Measurements from ENCODE around the gene HPGDS.
"Not testable (repeated sequence)": the region's sequence is repeated elsewhere in the genome, so short reads cannot be mapped to it uniquely, and the experiment has no call there.

Gene HPGDS

DNA sequence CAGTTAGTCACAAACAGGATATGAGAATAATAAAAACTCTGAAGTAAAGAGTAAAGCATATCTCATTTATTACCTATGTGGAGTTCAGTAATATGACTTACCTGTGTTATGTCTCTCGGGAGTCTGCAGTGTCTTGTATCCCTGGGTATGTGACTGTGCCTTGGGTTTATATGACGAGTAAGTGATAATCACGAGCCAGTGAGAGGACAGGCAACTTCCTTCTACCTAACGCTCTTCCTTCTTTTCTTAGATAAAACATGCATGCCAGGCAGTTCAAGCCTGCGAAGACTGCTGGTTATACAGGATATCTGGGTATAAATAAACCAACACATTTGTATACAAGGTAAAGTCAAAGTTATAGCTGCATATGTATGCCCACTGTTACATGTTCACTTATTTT lies at the start of gene HPGDS:
HPGDS (minus strand) TSS at position 143 of the 400 bp plus-strand sequence. CDS start 8,207 bp downstream, outside the sequence.
- no peak for DNase-seq

DNA sequence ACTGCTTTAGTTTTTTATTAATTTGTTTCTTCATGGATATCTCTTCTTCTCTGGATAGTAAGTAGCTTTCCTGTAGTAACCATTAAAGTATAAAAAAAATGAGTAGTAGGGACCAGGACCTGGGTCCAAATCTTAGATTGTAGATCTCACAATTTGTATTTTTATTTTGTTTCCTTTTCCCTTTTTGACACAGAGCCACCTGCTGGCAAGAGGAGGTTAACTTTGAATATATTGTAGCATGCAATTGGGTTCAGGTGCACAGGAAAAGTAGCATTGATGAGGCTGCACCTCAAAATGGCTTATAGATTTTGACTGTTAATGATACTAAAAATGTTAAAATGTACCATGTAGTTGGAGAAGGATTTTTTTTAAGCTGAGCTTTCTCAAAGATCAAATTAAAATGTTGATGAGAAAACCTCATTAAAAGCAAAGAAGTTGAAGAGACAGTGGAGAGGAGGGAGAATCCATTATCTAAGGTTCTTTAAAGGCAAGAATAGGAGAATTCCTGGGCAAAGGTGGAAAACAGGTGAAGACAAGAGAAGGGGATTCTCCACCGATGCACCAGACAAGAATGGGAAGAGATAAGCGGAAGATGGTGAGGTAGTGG lies 48.3 kb upstream of the HPGDS start:
- DNase-seq = no peak

DNA sequence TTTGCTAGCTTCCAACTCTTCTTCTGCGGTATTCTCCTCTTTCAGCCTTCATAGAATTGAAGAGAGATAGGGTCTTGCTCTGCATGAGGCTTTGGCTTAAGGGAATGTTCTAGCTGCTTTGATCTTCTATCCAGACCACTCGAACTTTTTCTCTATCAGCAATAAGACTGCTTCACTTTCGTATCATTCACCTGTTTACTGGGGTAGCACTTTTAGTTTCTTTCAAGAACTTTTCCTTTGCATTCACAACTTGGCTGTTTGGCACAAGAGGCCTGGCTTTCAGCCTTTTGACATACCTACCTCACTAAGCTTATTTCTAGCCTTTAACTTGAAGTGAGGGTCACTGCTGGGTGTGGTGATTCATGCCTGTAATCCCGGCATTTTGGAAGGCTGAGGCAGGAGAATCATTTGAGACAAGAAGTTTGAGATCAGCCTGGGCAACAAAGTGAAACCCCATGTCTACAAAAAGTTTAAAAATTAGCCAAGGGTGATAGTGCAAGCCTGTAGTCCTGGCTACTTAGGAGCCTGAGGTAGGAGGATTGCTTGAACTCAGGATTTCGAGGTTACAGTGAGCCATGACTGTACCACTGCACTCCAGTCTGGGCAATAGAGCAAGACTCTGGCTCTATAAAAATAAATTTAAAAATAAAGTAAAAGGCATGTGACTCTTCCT lies 47.1 kb upstream of the HPGDS start:
- no peak for DNase-seq

DNA sequence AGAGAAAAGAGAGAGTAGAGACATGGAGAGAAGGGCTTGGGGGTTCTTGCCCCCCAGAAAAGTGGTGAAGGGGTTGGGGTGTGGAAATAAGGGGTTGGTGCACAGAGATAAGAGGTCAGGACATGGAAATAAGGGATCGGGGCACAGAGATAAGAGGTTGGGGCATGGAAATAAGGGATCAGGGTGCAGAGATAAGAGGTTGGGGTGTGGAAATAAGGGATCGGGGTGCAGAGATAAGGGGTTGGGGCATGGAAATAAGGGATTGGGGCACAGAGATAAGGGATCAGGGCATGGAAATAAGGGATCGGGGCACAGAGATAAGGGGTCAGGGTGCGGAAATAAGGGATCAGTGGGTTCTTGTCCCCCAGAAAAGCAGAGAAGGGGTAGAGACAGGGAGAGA lies 45.3 kb upstream of the HPGDS start:
- not testable (repeated sequence) for DNase-seq

DNA sequence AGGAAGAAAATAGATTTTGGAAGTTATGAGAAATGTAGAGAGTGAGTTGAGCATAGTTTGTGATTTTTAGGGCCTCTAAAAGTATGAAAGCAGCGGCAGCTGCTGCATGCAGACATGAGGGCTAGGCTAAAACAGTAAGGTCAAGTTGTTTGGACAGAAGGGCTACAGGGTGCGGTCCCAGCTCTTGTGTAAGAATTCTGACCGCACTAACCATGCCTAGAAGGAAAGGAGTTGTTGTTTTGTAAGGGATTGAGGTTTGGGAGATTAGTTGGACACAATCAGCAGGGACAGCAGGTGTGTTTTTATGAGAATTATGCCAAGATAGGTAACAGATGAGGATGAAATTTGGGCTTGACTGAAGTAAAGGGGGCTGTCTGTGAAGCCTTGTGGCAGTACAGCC lies 42.8 kb upstream of the HPGDS start:
- DNase-seq = not testable (repeated sequence)

DNA sequence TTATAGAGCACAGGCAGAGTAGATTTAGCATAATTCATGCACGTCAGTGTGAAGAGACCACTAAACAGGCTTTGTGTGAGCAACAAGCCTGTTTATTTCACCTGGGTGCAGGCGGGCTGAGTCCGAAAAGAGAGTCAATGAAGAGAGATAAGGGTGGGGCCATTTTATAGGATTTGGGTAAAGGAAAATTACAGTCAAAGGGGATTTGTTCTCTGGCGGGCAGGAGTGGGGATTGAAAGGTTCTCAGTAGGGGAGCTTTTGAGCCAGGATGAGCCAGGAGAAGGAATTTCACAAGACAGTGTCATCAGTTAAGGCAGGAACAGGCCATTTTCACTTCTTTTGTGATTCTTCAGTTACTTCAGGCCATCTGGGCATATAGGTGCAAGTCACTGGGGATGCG lies 40.3 kb upstream of the HPGDS start:
- DNase-seq = not testable (repeated sequence)

DNA sequence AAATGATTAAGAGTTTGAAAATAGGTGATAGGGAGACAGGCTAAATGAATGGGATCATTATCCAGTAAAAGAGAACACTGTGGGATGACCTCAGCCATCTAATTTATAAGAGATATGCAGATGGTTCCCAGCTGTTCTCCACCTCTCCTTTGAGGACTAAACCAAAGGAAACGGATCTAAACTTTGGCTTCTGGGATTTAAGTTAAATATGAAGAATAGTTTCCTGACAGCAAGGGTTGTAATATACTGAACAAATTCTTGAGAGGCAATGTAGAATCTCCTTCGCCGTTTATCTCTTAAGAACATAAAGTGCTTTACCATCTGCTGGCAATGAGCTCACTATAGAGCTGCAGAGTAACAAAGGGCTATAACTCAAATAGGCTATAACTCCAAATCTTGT lies 35.4 kb upstream of the HPGDS start:
- no peak for DNase-seq

DNA sequence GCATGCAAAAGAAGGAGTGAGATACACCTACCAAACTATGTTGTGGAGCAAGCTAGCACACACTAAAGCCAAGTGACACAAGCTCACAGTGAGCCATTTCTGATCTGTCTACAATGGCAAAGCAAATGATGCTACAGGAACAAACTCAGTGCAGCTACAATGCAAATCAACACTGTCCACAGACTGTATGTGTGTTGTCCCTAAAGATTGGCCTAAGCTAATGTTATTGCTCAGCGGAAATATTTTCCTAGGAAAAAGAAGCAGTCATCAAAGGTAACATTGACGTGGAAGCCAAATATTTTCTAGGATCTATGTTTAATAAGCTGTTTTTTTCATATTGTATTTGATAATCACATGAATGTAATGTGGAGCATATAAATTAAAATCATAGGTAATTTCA lies 34.7 kb upstream of the HPGDS start:
- no peak for DNase-seq

DNA sequence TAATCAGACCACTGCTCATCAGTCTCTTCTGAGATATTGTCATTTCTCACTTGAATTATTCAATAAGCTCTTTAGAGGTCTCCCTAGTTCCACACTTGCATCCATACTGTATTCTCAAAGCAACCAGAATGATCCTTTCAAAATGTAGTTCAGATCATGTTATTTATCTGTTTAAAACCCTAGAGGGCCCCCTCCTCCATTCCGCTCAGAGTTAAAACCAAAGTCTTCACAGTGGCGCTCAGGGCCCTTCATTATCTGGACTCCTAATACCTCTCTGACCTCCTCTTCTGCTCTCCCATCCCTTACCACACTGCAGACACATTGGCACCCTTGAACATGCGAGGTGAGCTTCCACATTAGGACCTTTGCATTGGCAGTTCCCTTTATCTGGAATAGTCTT lies 32.7 kb upstream of the HPGDS start:
- DNase-seq = no peak

DNA sequence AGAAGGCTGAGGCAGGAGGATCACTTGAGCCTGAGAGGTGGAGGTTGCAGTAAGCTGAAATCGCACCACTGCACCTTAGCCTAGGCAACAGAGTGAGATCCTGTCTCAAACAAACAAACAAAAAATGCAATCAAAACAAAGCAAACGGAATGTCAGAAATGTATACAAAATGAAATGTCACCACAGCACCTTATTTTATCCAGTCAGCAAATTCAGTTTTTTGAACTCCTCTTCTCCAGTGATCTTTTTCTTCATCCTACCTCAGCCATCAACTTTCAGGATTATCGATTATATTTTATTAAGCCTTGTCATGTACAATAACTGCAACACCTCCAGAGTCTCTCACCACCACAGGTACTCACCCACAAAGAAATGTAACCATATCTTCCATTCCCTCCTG lies 31.1 kb upstream of the HPGDS start:
- DNase-seq = no peak

DNA sequence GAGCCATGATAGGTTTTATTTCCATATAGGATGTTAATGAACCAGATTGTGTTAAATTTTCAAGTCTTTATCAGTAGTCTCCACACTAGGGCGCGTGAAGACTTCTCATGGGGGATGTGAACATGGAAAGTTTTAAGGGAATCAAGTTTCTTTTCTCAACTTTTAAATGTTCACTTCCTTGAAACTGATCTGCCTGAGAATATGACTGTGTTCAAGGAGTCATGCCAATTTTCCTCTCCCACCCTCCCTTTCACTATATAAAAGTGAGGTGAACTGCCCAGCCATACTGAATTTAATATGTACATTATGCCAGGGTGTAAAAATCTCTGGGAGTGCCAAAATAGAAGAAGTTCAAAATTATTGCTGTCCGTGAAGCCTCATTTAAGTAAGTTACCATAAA lies 30.4 kb upstream of the HPGDS start:
- DNase-seq = no peak

DNA sequence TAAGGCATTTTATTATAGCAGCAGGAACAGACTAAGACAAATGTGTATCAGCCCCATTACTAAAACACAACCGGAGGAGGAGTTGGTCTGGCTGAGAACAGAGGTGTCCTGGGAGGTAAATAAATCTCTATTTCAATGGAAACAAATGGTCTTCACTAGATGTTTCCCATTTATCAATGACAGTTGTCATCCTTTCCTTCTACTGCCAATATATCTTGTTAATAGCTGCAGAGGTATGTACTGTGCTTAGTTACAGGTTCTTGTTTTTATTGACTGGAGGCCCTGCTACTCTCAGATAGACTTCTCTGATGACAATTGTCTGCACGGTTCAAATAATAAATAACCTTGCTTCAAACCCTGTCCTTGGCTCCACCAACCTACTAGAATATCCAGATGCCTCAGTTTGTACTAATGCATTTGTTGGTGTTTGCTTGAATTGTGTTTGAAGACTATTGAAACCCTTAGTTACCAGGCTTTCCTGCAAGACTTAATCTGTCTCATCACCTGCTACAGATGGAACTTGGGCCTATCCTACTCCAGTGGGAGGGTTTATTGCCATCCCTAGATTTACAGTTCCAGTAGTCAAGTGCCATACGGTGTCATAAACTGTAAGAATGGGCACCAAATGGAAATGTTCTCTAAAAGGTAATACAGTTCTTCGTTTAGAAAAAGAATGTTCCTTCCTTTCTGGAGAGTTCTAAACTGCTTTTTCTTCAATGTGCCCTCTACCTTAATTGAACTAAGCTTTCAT lies 29.8 kb upstream of the HPGDS start:
- no peak for DNase-seq

DNA sequence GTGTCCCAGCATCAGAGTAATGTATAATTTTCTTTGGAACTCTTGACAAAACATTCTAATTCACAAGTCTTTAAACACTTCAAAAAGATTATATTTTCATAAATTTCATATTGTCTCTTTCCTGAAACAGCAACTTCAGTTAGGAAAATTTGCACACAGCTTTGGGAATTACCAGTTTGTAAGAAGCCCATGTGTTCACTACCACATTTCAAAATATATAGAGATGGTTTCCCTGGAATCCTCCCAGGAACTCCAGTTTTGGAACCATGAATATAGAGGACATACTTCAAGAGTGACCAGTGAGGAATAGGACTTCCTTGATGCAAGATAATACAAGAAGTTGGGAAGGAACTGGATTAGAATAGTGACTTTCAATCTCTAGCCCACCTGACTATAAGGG lies 28.7 kb upstream of the HPGDS start:
- no peak for DNase-seq

DNA sequence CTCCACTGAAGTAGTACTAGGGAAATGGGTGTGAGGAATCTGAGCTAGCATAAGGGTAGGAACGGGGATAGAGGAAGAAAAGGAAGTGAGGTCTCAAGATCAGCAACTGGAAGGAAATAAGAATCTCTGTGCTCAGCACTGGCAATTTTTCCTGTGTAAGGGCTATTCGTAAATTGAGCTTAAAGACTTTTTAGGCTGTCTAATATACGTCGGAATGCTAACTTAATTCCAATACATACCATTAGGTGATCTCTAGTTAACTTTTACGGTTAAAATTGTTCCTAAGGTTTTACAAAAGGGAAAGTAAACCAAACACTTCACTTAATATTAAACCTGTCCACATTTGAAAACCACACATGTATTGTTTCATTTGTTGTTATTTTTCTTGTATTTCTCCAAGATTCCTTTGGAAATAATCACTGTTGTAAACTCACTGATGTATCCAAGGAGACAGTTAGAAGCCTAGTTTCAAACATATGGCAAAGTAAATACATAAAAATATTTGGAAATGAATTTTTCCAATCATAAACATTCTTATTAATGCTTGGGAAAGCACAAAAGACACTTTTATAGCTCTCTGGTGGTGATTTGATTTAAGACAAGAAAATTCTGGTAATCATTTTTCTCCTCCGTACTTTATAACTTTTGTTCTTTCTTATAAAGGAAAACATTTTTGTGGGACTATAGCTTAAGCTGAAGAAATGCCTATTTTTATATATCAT lies 28.1 kb upstream of the HPGDS start:
- DNase-seq = no peak

DNA sequence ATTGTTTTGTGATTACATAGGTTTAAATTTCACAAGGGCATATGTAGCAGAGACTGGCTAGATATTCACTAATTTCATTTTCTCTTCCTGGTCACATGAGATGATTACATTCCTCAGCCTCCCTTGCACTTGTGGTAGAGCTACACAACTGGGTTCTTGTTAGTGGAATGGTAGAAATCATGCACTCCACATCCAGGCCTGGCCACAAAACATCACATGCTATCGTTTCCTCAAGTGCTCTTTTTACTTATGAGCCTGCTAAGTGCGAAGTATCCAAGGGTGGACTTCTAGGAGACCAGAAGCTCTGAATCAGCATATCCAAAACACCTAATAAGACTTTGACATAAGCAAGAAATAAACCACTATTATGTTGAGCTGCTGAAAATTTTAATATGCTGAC lies 26.4 kb upstream of the HPGDS start:
- no peak for DNase-seq

DNA sequence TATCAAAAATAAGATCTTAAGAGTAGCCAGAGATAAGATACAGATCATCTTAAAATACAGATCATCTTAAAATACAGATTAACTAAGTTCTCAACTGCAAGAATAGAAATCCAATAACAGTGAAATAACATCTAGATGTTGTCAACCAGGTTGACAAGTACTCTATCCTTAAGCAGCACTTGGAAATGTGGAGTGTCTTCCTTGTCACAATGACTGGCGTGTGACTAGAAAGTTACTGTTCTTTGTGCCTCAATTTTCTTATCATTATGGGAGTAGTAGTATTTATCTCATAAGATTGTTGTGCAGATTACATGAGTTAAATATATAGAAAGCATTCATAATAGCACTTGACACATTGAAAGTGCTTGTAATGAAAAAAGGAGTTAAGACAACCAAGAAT lies 25.8 kb upstream of the HPGDS start:
- no peak for DNase-seq

DNA sequence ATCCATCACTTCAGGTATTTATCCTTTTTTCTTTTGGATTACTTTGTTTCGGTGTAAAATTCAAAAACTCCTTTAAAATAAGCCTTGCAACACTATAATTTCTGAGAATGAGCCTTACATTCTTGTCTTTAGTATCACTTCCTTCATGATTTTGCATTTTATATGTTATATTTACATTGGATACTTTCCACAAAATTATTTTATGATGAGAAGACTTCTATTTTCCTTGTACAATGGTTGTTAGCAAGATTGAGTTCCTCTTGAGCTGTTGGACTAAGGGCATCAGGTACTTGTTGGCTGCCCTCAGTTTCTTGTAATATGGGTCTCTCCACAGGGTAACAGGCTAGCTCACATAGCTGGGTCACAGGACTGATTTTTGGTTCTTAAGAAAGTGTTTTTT lies 22.7 kb upstream of the HPGDS start:
- no peak for DNase-seq

DNA sequence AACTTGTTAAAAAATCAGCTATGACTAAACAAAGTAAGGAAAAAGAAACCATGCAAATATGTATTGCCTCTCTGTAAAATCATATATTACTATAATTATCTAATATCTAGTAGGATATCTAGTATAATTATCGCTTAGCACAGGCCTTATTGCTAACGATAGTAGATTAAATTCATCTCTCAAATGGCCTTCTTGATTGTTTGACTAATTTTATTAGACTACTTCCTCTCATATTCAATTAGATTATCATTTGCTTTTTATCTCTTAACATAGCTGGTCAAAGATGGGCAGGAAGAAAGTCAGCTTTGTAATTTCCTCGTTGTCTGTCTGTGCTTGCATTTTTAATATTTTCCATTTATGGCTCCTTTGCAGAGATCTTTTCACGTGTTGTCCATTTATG lies 21.9 kb upstream of the HPGDS start:
- DNase-seq = no peak

DNA sequence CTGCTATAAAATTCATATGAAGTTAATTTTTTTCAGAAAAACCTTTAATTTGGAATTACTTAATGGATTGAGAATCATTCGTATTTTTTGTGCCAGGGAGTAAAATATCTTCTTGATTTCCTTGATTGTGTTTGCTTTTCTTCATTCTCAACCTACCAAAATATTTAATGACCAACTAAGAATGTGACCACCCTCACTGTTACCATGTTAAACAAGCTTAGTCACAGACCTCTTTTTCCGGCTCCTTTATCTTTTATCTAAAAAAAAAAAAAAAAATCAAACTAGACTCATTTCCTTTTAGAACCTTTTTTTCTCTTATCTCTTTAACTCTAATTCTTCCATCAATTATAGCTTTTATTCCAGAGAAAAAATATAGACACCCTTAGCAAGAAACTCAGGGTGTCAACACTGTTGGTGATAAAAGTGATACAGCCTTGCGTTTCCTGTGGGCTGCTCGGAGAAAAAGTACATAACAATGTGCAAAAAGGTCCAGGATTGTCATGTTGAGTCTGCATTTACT lies 20.6 kb upstream of the HPGDS start:
- DNase-seq = no peak

DNA sequence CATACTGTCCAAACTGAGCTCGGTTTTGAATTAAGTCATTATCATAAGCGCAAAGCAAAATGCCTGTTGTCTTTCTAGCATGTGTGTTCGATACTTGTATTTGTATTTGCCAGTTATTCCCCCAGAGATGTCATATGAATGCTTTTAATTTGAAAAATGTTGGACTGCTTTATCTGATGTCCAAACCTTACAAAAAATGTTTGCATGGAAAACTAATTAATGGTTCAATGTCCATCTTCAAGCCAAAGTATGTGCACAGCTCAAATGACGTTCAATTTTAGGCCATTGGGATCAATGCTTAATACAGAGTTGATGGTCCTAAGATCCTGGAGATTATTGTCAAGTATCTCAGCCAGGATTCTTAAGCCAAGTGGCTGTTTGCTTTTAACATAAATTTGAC lies 17.2 kb upstream of the HPGDS start:
- DNase-seq = no peak

DNA sequence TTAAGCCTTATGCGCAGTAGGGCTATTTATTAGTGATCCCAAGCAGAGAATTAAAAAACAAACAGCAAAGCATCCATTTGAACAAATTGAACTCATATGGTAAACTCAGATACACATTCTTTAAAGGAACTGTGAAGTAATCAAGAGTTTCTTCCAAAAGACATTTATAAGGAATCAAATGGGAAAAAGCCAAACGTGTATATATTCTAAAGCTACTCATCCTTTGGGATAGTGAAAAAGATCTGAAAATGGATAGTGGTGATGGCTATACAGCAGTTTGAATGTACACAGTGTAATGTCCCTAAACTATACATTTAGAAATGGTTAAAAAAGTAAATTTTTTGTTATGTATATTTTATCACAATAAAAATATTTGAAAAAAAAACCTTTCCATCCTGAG lies 16.6 kb upstream of the HPGDS start:
- DNase-seq = no peak

DNA sequence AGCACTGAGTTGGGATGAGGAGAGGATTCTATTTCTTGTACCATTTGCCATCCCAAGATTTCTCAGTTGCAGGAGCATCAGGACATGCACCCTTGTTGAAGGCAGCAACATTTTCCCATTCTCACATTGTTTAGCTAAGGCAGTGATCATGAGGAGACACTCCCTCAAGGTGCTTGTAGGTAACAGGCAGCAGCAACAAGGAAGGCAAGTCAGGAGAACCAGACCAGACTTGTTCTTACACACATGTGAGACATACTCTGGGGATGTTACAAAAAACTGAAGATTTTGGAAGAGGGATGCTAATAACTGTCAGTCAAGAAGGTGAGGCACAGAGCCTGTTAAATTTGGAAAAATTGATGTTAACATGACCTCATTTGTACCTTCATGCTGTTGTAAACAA lies 15.5 kb upstream of the HPGDS start:
- DNase-seq = no peak

DNA sequence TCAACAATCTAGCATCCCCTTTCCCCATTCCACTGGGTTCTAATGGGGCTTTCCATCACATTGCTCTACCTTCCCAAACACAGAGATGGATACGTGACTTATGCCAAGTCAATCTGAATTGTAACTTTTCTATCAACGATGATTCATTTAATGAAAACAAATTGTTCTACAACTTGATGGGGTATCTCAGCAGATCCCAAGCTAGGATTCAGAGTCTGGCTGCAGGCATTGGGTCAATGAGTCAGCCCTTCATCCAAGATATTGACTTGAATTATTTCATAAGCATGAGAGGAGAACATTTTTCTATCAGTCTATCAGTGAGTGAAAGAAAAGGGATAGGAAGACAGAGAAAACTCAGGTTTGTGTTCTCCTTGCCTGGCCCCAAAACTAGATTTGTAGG lies 15.0 kb upstream of the HPGDS start:
- DNase-seq = no peak

DNA sequence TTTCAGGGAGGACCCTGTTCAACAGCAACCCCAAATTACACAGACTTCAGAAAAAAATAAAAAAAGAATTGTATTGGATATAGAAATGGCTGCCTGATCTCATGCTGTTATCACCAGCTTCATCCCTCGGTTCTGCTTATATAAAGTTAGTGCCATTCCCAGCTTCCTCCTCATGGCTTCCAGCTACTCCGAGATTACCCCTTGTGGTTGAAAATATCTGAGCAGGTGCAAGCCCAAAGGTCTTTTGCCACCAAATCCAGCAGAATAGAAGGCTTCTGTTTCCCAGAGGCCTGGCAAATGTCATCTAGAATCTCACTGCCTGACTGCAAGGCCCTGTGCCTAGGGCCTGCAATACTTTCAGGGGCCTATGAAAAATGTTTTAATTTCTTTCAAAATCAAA lies 13.8 kb upstream of the HPGDS start:
- DNase-seq = no peak
